BJ (cell line): Measurements from ENCODE around the gene RCAN2. TPM values are rescaled to one million over a fixed set of nuclear protein-coding genes. Genes with fewer than 3 reads are reported as not detected.
A peak's percentile ranks its signal among the peaks of the same experiment; 100 is the strongest.

Experiments used
- CTCF ChIA-PET: fragments of 350-600 bp; formaldehyde crosslinking; extraction: SDS; loops from one replicate; lab custom pipeline; 2021; ENCODE audit warnings: antibody characterized with exemption, inconsistent platforms; lab: Yijun Ruan, JAX
- POLR2A ChIA-PET: fragments of 300-600 bp; sonication (Branson Sonifier 250); formaldehyde crosslinking; extraction: SDS; loops from one replicate; lab custom pipeline; 2021; ENCODE audit warnings: antibody characterized with exemption; lab: Charles Lee
- DNase-seq: peaks from one replicate; pipeline ENCODE4 v3.0.0-alpha.2; 2011; ENCODE audit warnings: low read depth
- H3K27me3 ChIP-seq: 2 replicates; pipeline ENCODE4 v1.6.0; 2011; ENCODE audit warnings: low read length; ENCODE audit not compliant: control insufficient read depth, insufficient read depth
- H3K36me3 ChIP-seq: 2 replicates; pipeline ENCODE4 v1.5.1; 2011; ENCODE audit warnings: low read length; ENCODE audit not compliant: control insufficient read depth, insufficient read depth
- H3K4me3 ChIP-seq: 2 replicates; pipeline ENCODE4 v1.5.1; 2011; ENCODE audit warnings: low read depth, mild to moderate bottlenecking, control low read depth, low read length
- polyA plus RNA-seq: library from polyadenylated mRNA; depleted of rRNA; stranded (reverse); fragments of >200 nt; gene quantifications from 2 replicates; pipeline ENCODE4 v1.2.3, GENCODE V29; 2011
- TF ChIP-seq, protein P1 (sequence below): IDR thresholded peaks from 2 replicates; pipeline ENCODE4 v1.5.1; 2011; ENCODE audit warnings: low read depth, mild to moderate bottlenecking, control low read depth, inconsistent platforms, low read length, moderate library complexity; ENCODE audit not compliant: insufficient read depth

RCAN2 gene
- polyA plus RNA-seq, 1 experiment = 5.9 TPM

DNA sequence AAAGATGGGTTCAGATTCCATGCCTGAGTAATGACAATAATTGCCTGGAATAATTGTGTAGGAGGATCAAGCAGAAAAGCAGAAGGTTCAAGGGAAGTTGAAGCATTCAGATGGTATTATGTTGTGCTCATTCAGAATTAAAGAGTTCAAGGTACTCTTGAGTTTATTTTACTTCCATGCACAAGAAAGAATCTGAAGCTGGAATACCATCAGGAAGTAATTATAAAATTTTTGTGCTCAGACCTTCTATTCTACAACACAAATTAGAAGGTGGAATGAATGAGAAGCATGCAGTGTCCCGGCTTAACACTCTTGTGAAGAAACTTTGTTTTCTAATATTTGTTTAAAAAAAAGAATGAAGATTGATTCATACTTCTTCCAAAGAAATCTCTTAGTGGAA is 181.1 kb downstream of the RCAN2 start:
- TF ChIP-seq, protein P1, sequence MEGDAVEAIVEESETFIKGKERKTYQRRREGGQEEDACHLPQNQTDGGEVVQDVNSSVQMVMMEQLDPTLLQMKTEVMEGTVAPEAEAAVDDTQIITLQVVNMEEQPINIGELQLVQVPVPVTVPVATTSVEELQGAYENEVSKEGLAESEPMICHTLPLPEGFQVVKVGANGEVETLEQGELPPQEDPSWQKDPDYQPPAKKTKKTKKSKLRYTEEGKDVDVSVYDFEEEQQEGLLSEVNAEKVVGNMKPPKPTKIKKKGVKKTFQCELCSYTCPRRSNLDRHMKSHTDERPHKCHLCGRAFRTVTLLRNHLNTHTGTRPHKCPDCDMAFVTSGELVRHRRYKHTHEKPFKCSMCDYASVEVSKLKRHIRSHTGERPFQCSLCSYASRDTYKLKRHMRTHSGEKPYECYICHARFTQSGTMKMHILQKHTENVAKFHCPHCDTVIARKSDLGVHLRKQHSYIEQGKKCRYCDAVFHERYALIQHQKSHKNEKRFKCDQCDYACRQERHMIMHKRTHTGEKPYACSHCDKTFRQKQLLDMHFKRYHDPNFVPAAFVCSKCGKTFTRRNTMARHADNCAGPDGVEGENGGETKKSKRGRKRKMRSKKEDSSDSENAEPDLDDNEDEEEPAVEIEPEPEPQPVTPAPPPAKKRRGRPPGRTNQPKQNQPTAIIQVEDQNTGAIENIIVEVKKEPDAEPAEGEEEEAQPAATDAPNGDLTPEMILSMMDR = no peak
- ChIA-PET CTCF (interaction anchor here (0.5 to 1.5 kb wide), 2 partner anchors 10 to 66 kb away, joined by 3 read pairs; no protein-coding TSS in a partner anchor), POLR2A (no interaction called here)
- DNase-seq = peak; percentile 48
- no peaks in the 10 kb centered on the region for H3K36me3 ChIP-seq
- H3K4me3 ChIP-seq = no peak overlapping the region
- no peaks in the 10 kb centered on the region for H3K27me3 ChIP-seq

DNA sequence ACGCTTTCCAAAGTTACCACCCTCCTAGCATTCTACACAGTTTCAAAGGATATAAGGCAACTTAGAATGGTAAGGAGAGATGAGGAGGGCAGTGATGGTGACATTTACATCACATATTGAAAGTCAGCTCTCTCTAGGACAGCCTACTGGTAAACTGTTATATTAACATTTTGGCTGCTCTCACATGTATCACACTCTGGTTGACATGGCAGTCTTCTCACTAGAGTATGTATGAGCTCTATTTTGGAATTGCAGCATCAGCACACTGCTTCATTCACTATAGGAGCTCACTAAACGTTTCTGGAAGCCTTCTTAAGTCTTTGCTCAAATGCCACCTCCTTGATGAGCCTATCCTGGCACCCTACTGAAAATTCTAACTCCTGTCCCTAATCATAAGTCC is 184.8 kb downstream of the RCAN2 start:
- no peak overlapping the region for H3K4me3 ChIP-seq
- no peak for DNase-seq
- TF ChIP-seq, protein P1 = no peak
- CTCF ChIA-PET = interaction anchor here (1.3 kb wide), 1 partner anchor 106 kb away, joined by 3 read pairs; no protein-coding TSS in a partner anchor
- no peaks in the 10 kb centered on the region for H3K27me3 ChIP-seq
- no peaks in the 10 kb centered on the region for H3K36me3 ChIP-seq
- POLR2A ChIA-PET = no interaction called here

DNA sequence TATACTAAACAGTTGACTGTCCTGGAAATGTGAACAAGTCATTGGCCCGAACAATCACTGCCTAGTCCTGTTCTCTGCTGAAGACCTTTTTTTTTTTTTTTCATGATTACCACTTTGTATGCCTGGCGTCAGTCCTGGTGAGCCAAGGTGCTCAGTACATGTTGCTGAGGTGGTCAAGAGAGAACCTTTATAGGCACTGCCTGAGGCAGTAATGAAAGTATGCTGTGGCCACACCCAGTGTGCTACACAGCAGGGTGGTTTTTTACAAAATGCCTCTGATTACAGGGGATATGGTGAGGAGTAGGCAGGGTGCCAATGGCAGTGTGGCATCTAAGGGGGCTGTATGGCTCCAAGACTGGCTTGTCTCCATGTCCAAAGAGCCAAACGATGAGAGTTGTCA is 185.4 kb downstream of the RCAN2 start:
- no peak overlapping the region for H3K4me3 ChIP-seq
- POLR2A ChIA-PET = no interaction called here
- CTCF ChIA-PET = interaction anchor here (0.7 to 1.3 kb wide), 2 partner anchors 42 to 106 kb away, joined by 3 to 4 read pairs; no protein-coding TSS in a partner anchor
- H3K27me3 ChIP-seq = no peaks in the 10 kb centered on the region
- DNase-seq = no peak
- TF ChIP-seq, protein P1 = no peak
- no peaks in the 10 kb centered on the region for H3K36me3 ChIP-seq

DNA sequence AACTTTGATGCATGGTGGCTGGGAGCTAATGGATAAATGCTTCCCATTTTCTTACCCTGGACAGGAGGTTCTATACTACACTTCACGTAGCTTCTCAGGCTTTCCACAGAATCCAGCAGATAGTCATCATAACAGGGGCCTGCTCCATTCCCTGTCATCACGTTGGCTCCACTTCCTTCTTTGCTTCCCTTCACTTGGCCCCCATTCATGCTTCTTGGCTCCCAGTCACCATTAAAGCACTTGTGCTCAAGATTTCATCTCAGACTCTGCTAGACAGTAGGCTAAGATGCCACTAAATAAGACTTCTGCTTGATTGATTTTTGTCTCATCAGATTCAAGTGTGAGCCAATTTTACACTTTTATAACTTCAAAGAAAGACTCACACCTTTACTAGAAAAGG is 186.0 kb downstream of the RCAN2 start:
- no peak for DNase-seq
- no peaks in the 10 kb centered on the region for H3K27me3 ChIP-seq
- no peak overlapping the region for H3K4me3 ChIP-seq
- TF ChIP-seq, protein P1 = no peak
- ChIA-PET CTCF (interaction anchor here (0.7 kb wide), 1 partner anchor 42 kb away, joined by 4 read pairs; no protein-coding TSS in a partner anchor), POLR2A (no interaction called here)
- H3K36me3 ChIP-seq = no peaks in the 10 kb centered on the region

DNA sequence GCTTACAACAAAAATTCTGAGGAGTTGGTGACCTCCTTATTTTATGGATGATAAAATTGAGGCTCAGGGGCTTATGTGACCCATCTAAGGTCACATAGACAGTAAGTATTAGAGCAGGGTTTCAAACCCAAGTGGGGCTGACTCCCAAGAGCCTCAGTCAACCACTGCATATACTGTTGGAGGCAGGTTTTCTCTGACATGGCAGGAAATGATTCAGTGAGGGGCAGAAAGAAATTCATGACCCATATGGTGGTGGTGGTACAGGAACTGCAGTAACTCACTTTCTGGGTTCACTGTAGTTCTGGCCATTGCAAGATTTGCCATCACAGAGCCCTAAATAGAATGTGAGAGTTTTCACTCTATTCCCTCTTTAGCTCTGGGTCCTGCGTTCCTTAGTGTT is 188.4 kb downstream of the RCAN2 start:
- ChIA-PET POLR2A (no interaction called here), CTCF (interaction anchor here (0.7 kb wide), 1 partner anchor 115 kb away, joined by 3 read pairs; no protein-coding TSS in a partner anchor)
- Histone ChIP-seq H3K4me3 (no peak overlapping the region), H3K27me3 (no peaks in the 10 kb centered on the region), H3K36me3 (no peaks in the 10 kb centered on the region)
- TF ChIP-seq, protein P1 = no peak
- DNase-seq = no peak
